Epithelial cell of esophagus (primary cell): ENCODE results near the gene DEFB132.

Experiments used
- DNase-seq: peaks from one replicate; pipeline ENCODE4 v3.0.0; 2010; ENCODE audit warnings: low read depth
- H3K4me3 ChIP-seq: 2 replicates; pipeline ENCODE4 v1.5.1; 2011; ENCODE audit warnings: mild to moderate bottlenecking, low read length, control low read depth
- TF ChIP-seq, protein P1 (sequence below): IDR thresholded peaks from 2 replicates; pipeline ENCODE4 v1.5.1; 2011; ENCODE audit warnings: low read depth, mild to moderate bottlenecking, low read length, control low read depth, inconsistent platforms; ENCODE audit not compliant: insufficient read depth; ENCODE audit errors: missing control alignments

Gene DEFB132

DNA sequence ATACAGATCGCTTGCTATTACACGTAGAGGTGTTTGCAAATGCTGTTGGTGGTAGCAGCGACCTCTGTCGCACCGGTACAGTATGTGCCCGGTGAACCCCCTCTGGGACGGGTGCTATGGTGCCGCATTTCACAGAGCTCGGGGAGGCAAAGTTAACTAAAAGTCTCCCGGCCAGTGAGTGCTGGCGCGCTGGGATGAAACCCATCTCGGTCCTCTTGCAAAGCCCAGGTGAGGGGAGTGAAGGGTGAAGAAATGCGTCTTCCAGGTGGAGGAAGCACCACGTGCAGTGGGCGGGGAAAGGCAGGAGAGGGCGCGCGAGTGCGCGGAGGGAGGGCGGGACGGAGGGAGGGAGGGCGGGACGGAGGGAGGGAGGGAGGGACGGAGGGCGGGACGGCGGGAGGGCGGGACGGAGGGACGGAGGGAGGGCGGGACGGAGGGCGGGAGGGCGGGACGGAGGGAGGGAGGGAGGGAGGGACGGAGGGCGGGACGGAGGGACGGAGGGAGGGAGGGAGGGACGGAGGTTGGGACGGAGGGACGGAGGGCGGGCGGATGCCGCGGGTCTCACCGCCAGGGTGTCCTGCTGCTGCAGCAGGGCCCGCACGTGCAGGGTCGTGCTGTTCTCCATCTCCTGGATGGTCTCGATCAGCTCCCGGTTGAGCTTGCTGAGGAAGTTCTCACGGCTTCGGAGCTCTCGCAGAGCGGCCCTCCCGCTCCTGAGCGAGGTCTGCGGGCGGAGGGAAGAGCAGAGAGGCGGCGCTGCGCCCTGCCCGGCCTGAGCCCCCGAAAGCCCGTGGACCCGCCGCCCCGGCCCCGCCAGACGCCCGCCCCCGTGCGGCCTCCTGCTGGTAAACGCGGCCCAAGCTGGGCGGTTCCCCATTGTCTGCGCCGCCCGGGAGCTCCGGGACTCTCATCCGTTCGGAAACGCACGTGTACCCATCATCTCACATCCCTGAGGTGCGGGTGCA is 21.4 kb downstream of the DEFB132 start:
- TF ChIP-seq, protein P1, sequence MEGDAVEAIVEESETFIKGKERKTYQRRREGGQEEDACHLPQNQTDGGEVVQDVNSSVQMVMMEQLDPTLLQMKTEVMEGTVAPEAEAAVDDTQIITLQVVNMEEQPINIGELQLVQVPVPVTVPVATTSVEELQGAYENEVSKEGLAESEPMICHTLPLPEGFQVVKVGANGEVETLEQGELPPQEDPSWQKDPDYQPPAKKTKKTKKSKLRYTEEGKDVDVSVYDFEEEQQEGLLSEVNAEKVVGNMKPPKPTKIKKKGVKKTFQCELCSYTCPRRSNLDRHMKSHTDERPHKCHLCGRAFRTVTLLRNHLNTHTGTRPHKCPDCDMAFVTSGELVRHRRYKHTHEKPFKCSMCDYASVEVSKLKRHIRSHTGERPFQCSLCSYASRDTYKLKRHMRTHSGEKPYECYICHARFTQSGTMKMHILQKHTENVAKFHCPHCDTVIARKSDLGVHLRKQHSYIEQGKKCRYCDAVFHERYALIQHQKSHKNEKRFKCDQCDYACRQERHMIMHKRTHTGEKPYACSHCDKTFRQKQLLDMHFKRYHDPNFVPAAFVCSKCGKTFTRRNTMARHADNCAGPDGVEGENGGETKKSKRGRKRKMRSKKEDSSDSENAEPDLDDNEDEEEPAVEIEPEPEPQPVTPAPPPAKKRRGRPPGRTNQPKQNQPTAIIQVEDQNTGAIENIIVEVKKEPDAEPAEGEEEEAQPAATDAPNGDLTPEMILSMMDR = peak; percentile 24
- peak; percentile 43 for DNase-seq
- no peak overlapping the region for H3K4me3 ChIP-seq

DNA sequence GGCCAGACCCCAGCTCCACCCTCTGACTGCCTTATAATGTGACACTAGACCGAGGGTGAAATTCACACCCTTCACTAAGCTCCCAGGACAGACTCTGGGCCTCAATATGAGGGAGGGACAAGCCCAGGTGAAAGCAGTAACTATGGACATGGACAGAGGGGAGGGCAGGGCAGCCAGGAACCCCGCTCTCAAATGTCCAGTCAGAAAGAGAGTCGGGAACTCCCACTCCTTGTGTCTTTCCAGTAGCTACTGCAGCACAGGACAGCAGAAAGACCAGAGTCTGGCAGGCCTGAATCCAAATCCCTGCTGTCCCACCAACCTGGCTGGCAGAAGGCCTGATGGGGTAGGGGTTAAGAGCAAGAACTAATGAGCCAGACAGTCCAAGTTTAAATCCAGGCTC is 26.6 kb downstream of the DEFB132 start:
- no peak overlapping the region for H3K4me3 ChIP-seq
- DNase-seq = no peak
- TF ChIP-seq, protein P1 = no peak

DNA sequence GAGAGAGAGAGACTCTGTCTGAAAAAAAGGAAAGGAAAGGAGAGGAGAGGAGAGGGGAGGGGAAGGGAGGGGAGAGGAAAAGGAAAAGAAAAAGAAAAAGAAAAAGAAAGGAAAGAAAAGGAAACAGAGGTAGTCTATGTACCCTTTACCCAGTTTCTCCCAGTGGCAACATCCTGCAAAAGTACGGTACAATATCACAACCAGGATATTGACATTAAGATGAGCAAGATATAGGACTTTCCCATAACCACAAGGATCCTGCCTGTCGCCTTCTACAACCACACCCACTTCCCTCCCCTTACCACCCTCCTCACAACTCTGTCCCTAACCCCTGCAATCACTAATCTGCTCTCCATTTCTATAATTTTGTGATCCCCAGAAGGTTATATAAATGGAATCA is 29.0 kb downstream of the DEFB132 start:
- TF ChIP-seq, protein P1 = no peak
- DNase-seq = no peak
- H3K4me3 ChIP-seq = no peak overlapping the region

DNA sequence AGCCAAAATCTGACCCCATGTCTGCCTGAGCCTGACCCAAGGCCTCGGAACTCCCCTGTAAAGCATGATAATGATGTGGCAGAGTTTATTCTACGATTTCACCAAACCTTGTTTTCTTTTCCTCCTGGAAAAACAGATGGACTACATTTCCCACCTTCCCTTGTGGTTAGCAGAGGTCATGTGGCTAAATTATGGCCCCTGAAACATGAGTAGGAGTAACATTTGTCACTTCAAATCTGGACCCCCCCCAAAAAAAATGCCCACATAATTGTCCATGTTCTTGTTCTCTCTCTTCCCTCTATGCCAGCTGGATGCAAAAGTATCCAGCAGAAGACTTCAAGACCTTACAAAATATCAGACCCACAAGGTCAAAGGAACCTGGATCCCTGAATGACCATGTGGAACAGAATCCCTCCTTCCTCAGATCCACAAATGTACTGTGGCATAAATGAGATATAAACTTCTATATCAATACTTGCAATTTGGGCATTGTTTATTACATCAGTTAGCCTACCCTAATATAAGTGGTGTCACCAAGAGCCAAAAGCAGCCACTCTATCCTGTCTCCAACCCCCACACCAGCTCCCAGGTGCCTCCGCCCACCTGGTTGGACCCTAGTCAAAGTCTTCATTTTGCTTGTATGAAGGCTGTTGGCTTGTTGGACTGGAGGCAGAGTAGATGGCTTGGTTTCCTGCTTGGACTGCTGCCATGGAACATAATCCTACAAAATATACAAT is 31.6 kb downstream of the DEFB132 start:
- TF ChIP-seq, protein P1 = no peak
- H3K4me3 ChIP-seq = no peak overlapping the region
- DNase-seq = no peak

DNA sequence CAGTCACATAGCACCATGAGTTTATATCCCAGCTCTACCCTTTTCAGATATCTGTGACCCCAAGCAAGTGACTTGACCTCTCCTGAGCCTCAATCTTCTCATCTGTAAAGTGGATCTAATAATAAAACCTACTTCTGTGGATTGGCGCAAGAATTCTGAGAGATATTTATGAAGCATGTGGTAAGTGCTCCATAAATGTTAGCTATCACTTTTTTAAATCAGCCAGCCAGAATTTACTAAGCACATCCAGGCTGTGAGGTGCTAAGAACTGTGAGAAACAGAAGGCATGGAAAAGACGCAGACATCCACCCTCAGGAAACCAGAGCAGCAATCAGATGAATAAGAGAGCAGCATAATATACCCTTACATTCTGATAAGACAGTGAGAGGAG is 32.2 kb downstream of the DEFB132 start:
- DNase-seq = no peak
- TF ChIP-seq, protein P1 = no peak
- H3K4me3 ChIP-seq = peak overlapping the region; percentile 79

DNA sequence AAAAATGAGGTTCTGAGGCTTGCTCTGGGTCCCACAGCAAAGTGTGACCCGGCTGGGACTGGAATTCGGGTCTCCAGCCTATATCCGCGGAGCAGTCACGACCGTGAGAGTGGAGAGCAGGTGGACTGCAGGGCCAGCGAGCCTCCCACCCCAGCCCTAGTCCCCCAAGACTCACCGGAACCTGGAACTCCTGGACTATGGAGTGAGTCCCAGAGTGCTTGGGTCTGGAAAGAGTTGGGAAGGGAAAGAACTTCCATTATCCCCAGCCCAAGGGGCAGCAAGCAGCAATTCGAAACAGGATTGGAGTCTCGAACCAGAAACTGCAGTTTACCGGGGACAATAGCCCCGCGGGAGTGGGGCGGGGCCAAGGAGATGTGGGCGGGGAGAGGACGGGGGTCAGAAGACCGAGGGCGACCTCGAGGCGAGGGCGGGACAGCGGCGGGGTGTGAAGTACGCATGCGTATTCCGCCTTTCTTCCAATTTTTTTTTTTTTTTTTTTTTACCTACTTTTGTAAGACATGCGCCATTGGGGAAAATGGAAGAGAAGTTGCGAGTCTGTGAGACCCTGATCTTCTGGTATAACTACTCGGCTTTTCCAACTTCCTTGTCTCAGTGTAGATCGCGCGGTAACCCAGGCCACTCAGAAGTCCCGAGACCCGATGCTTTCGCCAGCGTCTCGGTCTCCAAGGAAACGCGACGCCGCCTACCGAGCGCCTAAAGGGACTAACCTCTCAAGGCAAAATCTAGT is 32.7 kb downstream of the DEFB132 start, which contains the start of gene C20orf96:
C20orf96 (minus strand) TSS at position 667 of the 748 bp plus-strand sequence; CDS start at position 527, 140 bp downstream.
- H3K4me3 ChIP-seq = peak within 1 kb of the TSS; percentile 79
- peak; percentile 88 for DNase-seq
- TF ChIP-seq, protein P1 = peak; percentile 57
